ENCODE results near the gene NSRP1. TPM values are rescaled to one million over a fixed set of nuclear protein-coding genes. Genes with fewer than 3 reads are reported as not detected.

The NSRP1 gene
- polyA plus RNA-seq, 3 donors, result 7.2 to 19.9 (median 11.7) TPM

DNA sequence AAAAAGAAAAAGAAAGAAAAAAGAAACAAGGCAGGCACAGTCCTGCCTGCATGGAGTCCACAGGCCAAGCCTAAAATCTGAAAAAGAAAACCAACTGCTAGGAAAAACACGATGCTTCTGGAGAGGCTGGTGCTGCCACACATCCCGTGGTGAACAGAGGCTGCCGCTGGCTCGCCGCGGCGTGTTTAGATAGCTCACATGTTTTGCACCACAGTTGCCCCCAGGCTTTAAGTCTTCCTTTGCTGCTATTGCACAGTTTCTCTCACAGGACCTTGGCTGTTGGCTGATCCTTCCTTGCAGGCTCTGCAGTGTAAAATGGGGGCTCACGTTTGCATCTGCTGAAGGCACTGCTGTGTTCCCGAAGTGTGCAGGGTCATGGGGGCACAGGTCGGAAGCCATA, 110.3 kb downstream of the NSRP1 start:
- no peaks in the 10 kb centered on the region for H4K20me1 ChIP-seq (ENCODE audit: insufficient read depth, low read length)
- intact Hi-C loops (cut with micrococcal nuclease), result no loop called here
- no peak overlapping the region for H3K9ac ChIP-seq (ENCODE audit: insufficient read depth, low read length, poor library complexity, severe bottlenecking)
- no peaks in the 10 kb centered on the region for H3K36me3 ChIP-seq (replicated peaks in 1 of 2; ENCODE audit: control insufficient read depth in 1 of 2, insufficient read depth in 2 of 2, low read length in 2 of 2)
- no peak overlapping the region for H3K4me3 Mint-ChIP-seq
- no peaks in the 10 kb centered on the region for H3K36me3 Mint-ChIP-seq
- H3K27ac Mint-ChIP-seq, result no peak overlapping the region
- peaks cover 0 to 11% (median 2%) of the 10 kb centered on the region in 7 donors for H3K9me3 Mint-ChIP-seq
- WGBS (ENCODE audit: insufficient coverage), result over 99% methylated on average over 10 of the region's 10 CpGs
- peaks cover 3 to 15% (median 6%) of the 10 kb centered on the region in 3 donors for H3K27me3 Mint-ChIP-seq (ENCODE audit: low read depth in 3 of 3)
- TF ChIP-seq, protein P1, sequence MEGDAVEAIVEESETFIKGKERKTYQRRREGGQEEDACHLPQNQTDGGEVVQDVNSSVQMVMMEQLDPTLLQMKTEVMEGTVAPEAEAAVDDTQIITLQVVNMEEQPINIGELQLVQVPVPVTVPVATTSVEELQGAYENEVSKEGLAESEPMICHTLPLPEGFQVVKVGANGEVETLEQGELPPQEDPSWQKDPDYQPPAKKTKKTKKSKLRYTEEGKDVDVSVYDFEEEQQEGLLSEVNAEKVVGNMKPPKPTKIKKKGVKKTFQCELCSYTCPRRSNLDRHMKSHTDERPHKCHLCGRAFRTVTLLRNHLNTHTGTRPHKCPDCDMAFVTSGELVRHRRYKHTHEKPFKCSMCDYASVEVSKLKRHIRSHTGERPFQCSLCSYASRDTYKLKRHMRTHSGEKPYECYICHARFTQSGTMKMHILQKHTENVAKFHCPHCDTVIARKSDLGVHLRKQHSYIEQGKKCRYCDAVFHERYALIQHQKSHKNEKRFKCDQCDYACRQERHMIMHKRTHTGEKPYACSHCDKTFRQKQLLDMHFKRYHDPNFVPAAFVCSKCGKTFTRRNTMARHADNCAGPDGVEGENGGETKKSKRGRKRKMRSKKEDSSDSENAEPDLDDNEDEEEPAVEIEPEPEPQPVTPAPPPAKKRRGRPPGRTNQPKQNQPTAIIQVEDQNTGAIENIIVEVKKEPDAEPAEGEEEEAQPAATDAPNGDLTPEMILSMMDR (IDR thresholded peaks at IDR 0.05), result no peak
- DNase-seq, result no peak
- no peaks in the 10 kb centered on the region for H3K27me3 ChIP-seq (ENCODE audit: control insufficient read depth in 2 of 2, insufficient read depth in 2 of 2, low read length in 2 of 2)
- H2AFZ ChIP-seq (ENCODE audit: insufficient read depth, low read depth, low read length, poor library complexity, severe bottlenecking), result no peak overlapping the region
- H3K4me1 Mint-ChIP-seq, result peaks cover 26% of the 10 kb centered on the region
- no peak overlapping the region for H3K4me2 ChIP-seq (replicated peaks; ENCODE audit: extremely low read depth, low read length, poor library complexity, severe bottlenecking)
- H3K79me2 ChIP-seq (ENCODE audit: insufficient read depth, low read length), result no peaks in the 10 kb centered on the region
- H3K4me3 ChIP-seq (replicated peaks in 1 of 3; ENCODE audit: low read depth in 2 of 3, low read length in 3 of 3), result no peak overlapping the region
- H3K4me1 ChIP-seq (ENCODE audit: control insufficient read depth in 1 of 2, insufficient read depth in 2 of 2, low read length in 2 of 2), result peaks cover 10 to 19% of the 10 kb centered on the region in 2 donors
- no peak overlapping the region for H3K27ac ChIP-seq (ENCODE audit: low read depth in 1 of 2, low read length in 2 of 2)
- H3K9me3 ChIP-seq (replicated peaks in 1 of 2; ENCODE audit: control insufficient read depth in 1 of 2, insufficient read depth in 1 of 2, low read length in 2 of 2), result no peaks in the 10 kb centered on the region

DNA sequence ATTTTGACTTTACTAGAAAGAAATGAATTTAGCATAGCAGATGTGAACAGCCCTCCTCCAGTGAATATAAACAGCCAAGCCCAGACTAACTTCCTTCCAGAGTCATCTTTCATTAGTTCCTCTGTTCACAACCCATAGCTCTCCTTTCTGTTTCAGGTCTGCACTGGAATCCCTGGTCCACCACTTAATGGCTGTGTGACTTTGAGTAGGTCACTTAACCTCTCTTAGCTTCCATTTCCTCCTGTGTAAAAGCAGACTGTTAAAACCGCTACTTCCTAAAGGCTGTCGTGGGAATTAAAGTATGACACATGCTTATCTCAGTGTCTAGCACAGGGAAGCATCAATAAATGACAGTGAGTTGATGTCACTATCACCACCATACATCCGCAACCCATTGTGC, 111.4 kb downstream of the NSRP1 start:
- WGBS (ENCODE audit: insufficient coverage), result 100% methylated on average over 1 of the region's 3 CpGs
- Histone ChIP-seq H2AFZ (ENCODE audit: insufficient read depth, low read depth, low read length, poor library complexity, severe bottlenecking) (no peak overlapping the region), H3K27me3 (ENCODE audit: control insufficient read depth in 2 of 2, insufficient read depth in 2 of 2, low read length in 2 of 2) (peaks cover 1 to 5% of the 10 kb centered on the region in 2 donors), H3K4me3 (replicated peaks in 1 of 3; ENCODE audit: low read depth in 2 of 3, low read length in 3 of 3) (no peak overlapping the region), H3K4me1 (ENCODE audit: control insufficient read depth in 1 of 2, insufficient read depth in 2 of 2, low read length in 2 of 2) (peaks cover 10 to 19% of the 10 kb centered on the region in 2 donors), H3K9me3 (replicated peaks in 1 of 2; ENCODE audit: control insufficient read depth in 1 of 2, insufficient read depth in 1 of 2, low read length in 2 of 2) (no peaks in the 10 kb centered on the region), H3K9ac (ENCODE audit: insufficient read depth, low read length, poor library complexity, severe bottlenecking) (no peak overlapping the region), H3K27ac (ENCODE audit: low read depth in 1 of 2, low read length in 2 of 2) (peak overlapping the region in 1 of 2 donors; percentile 33), H3K4me2 (replicated peaks; ENCODE audit: extremely low read depth, low read length, poor library complexity, severe bottlenecking) (no peak overlapping the region), H3K79me2 (ENCODE audit: insufficient read depth, low read length) (no peaks in the 10 kb centered on the region), H3K36me3 (replicated peaks in 1 of 2; ENCODE audit: control insufficient read depth in 1 of 2, insufficient read depth in 2 of 2, low read length in 2 of 2) (no peaks in the 10 kb centered on the region), H4K20me1 (ENCODE audit: insufficient read depth, low read length) (no peaks in the 10 kb centered on the region)
- Mint-ChIP-seq H3K4me3 (no peak overlapping the region), H3K36me3 (no peaks in the 10 kb centered on the region), H3K9me3 (peaks cover 0 to 11% (median 2%) of the 10 kb centered on the region in 7 donors), H3K27ac (peak overlapping the region in 2 of 7 donors; percentile 33 to 57), H3K4me1 (peaks cover 26% of the 10 kb centered on the region), H3K27me3 (ENCODE audit: low read depth in 3 of 3) (peaks cover 12 to 24% (median 13%) of the 10 kb centered on the region in 3 donors)
- intact Hi-C loops (cut with micrococcal nuclease), result no loop called here
- TF ChIP-seq, protein P1 (IDR thresholded peaks at IDR 0.05), result no peak
- peak in 1 of 3 donors; percentile 31 for DNase-seq

Data from CD14-positive monocyte (primary cell).